Esophagus squamous epithelium (tissue), 4 donors: ENCODE data around the gene AKNAD1.

ENCODE experiments used
- POLR2A ChIP-seq, 4 donors: fragments of 450-650 bp; IDR thresholded peaks; one replicate each; pipeline ENCODE4 v1.6.1; 2017; ENCODE audit warnings: antibody characterized with exemption in 4 of 4, mild to moderate bottlenecking in 4 of 4, moderate library complexity in 3 of 4
- TF ChIP-seq, protein P1 (sequence below), 6 experiments: fragments of 450-650 bp in 4 of 6; fragments of 200-600 bp in 2 of 6; sonication (generic) in 2 of 6; IDR thresholded peaks; one replicate each; pipeline ENCODE4 v1.5.1; 2016 to 2019; ENCODE audit warnings: antibody characterized with exemption in 6 of 6, mild to moderate bottlenecking in 4 of 6, moderate library complexity in 4 of 6

GRCh38 chr1:108858230-108858950, 1.5 kb upstream of the AKNAD1 start:
- TF ChIP-seq, protein P1, sequence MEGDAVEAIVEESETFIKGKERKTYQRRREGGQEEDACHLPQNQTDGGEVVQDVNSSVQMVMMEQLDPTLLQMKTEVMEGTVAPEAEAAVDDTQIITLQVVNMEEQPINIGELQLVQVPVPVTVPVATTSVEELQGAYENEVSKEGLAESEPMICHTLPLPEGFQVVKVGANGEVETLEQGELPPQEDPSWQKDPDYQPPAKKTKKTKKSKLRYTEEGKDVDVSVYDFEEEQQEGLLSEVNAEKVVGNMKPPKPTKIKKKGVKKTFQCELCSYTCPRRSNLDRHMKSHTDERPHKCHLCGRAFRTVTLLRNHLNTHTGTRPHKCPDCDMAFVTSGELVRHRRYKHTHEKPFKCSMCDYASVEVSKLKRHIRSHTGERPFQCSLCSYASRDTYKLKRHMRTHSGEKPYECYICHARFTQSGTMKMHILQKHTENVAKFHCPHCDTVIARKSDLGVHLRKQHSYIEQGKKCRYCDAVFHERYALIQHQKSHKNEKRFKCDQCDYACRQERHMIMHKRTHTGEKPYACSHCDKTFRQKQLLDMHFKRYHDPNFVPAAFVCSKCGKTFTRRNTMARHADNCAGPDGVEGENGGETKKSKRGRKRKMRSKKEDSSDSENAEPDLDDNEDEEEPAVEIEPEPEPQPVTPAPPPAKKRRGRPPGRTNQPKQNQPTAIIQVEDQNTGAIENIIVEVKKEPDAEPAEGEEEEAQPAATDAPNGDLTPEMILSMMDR (IDR thresholded peaks at IDR 0.05), result no peak
- no peak for TF ChIP-seq POLR2A (IDR thresholded peaks at IDR 0.05)
